Motor neuron (in vitro differentiated cells): ENCODE results near the gene USP17L21. TPM values are rescaled to one million over a fixed set of nuclear protein-coding genes. Genes with fewer than 3 reads are reported as not detected.
"Not testable (repeated sequence)": the region's sequence is repeated elsewhere in the genome, so short reads cannot be mapped to it uniquely, and the experiment has no call there.

Experiments
- ATAC-seq, 8 experiments: fragments of 200-7000 bp; cut with Tn5 transposase; replicated peaks in 6 of 8; 2 replicates each; pipeline ENCODE4 v1.8.0; 2021; ENCODE audit warnings: mild to moderate bottlenecking in 8 of 8, moderate library complexity in 8 of 8
- H3K27ac ChIP-seq, 2 donors: fragments of 250-450 bp; sonication (Bioruptor Pico); 2 replicates each; pipeline ENCODE4 v1.9.0; 2021; ENCODE audit warnings: antibody characterized with exemption in 2 of 2, mild to moderate bottlenecking in 2 of 2, moderate library complexity in 1 of 2
- H3K4me1 ChIP-seq, 2 donors: fragments of 250-450 bp; sonication (Bioruptor Pico); replicated peaks in 1 of 2; 2 replicates each; pipeline ENCODE4 v1.6.1; 2021; ENCODE audit warnings: antibody characterized with exemption in 2 of 2, mild to moderate bottlenecking in 2 of 2, moderate library complexity in 1 of 2
- H3K4me3 ChIP-seq, 5 donors: fragments of 250-450 bp; sonication (Bioruptor Pico); 2 replicates each; pipeline ENCODE4 v1.9.0; 2021; ENCODE audit warnings: antibody characterized with exemption in 5 of 5, mild to moderate bottlenecking in 5 of 5, moderate library complexity in 4 of 5
- WGBS, 10 experiments: fragments of 450-650 bp; shearing (Covaris generic); methylation state at CpG; one replicate each; pipeline ENCODE4 v1.0.0; 2022; 5-methylcytosine and 5-hydroxymethylcytosine counted together
- in situ Hi-C, 9 experiments: fragments of 400-800 bp; cut with MboI; loops; one replicate each; pipeline ENCODE4 v1.15.0; 2021; ENCODE audit warnings: low sequenced_read_pairs in 9 of 9, low pct_unique_long_range_greater_than_20kb in 2 of 9; ENCODE audit not compliant: unreplicated experiment in 9 of 9
- total RNA-seq, 8 experiments: library from RNA; unstranded; fragments of 300-600 nt; gene quantifications; 2 replicates each; pipeline versions ENCODE4 v1.2.3 to v1.2.4, GENCODE V29; 2022

The USP17L21 gene, protein sequence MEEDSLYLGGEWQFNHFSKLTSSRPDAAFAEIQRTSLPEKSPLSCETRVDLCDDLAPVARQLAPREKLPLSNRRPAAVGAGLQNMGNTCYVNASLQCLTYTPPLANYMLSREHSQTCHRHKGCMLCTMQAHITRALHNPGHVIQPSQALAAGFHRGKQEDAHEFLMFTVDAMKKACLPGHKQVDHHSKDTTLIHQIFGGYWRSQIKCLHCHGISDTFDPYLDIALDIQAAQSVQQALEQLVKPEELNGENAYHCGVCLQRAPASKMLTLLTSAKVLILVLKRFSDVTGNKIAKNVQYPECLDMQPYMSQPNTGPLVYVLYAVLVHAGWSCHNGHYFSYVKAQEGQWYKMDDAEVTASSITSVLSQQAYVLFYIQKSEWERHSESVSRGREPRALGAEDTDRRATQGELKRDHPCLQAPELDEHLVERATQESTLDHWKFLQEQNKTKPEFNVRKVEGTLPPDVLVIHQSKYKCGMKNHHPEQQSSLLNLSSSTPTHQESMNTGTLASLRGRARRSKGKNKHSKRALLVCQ
- not detected for total RNA-seq

DNA sequence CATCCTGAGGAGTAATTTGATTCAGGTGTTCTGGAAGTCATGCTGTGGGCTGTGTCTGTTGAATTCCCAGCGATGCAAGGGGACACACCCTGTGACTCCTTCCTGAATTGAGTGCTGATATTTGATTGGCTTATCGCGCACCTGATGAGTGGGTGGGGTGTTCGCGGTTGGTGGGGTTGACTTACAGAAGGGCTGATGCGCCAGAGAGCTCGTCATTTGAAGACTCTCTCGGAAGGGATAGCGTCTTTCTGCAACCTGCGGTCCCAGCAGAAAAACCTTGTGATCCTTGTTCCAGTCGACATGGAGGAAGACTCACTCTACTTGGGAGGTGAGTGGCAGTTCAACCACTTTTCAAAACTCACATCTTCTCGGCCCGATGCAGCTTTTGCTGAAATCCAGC is at the start of gene USP17L21:
Gene USP17L21 (plus strand): TSS at position 301 of the 400 bp plus-strand sequence. CDS start 0 bp downstream, at position 301.
- in situ Hi-C loops, H3K4me3 ChIP-seq, ATAC-seq, H3K27ac ChIP-seq, H3K4me1 ChIP-seq: not testable (repeated sequence)
- no CpG with 5 or more reads among the region's 13 CpGs for WGBS, 10 experiments

DNA sequence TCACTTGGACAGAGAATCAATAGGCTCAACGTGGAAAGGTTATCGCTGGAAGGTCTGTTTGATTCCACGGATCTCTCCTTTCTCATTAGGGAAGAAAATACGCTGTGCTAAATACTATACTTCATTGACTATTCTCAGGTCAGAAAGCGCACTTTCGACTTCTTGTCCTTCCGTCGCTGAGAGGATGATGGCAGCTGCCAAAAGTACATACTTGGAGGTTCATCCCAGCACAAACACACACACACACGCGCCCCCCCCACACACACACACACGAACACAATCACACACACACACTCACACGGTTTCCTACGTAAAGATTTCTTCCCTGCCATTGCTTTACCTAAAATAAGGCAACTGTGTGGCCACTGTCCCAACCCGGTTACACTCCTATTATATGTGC is 48.0 kb upstream of the USP17L21 start:
- in situ Hi-C loops, result not testable (repeated sequence)
- WGBS, 10 experiments, result no CpG with 5 or more reads among the region's 14 CpGs

DNA sequence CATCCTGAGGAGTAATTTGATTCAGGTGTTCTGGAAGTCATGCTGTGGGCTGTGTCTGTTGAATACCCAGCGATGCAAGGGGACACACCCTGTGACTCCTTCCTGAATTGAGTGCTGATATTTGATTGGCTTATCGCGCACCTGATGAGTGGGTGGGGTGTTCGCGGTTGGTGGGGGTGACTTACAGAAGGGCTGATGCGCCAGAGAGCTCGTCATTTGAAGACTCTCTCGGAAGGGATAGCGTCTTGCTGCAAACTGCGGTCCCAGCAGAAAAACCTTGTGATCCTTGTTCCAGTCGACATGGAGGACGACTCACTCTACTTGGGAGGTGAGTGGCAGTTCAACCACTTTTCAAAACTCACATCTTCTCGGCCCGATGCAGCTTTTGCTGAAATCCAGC is 47.6 kb upstream of the USP17L21 start, which contains the start of gene USP17L11:
Gene USP17L11 (plus strand): TSS at position 301 of the 400 bp plus-strand sequence. CDS start 0 bp downstream, at position 301.
- ATAC-seq, H3K4me3 ChIP-seq, H3K4me1 ChIP-seq, in situ Hi-C loops, H3K27ac ChIP-seq: not testable (repeated sequence)
- WGBS, 10 experiments, result no CpG with 5 or more reads among the region's 14 CpGs

More for the DNA sequence above, 48.0 kb upstream of the USP17L21 start:
- H3K4me3 ChIP-seq, H3K27ac ChIP-seq, ATAC-seq, H3K4me1 ChIP-seq: not testable (repeated sequence)

DNA sequence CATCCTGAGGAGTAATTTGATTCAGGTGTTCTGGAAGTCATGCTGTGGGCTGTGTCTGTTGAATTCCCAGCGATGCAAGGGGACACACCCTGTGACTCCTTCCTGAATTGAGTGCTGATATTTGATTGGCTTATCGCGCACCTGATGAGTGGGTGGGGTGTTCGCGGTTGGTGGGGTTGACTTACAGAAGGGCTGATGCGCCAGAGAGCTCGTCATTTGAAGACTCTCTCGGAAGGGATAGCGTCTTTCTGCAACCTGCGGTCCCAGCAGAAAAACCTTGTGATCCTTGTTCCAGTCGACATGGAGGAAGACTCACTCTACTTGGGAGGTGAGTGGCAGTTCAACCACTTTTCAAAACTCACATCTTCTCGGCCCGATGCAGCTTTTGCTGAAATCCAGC is 42.8 kb upstream of the USP17L21 start, which contains the start of gene USP17L12:
Gene USP17L12 (plus strand): TSS at position 301 of the 400 bp plus-strand sequence. CDS start 0 bp downstream, at position 301.
- WGBS, 10 experiments, result no CpG with 5 or more reads among the region's 13 CpGs
- ATAC-seq, H3K4me3 ChIP-seq, in situ Hi-C loops, H3K27ac ChIP-seq, H3K4me1 ChIP-seq: not testable (repeated sequence)

DNA sequence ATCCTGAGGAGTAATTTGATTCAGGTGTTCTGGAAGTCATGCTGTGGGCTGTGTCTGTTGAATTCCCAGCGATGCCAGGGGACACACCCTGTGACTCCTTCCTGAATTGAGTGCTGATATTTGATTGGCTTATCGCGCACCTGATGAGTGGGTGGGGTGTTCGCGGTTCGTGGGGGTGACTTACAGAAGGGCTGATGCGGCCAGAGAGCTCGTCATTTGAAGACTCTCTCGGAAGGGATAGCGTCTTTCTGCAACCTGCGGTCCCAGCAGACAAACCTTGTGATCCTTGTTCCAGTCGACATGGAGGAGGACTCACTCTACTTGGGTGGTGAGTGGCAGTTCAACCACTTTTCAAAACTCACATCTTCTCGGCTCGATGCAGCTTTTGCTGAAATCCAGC is 38.1 kb upstream of the USP17L21 start, which contains the start of gene USP17L13:
Gene USP17L13 (plus strand): TSS at position 301 of the 400 bp plus-strand sequence. CDS start 0 bp downstream, at position 301.
- H3K4me3 ChIP-seq, H3K4me1 ChIP-seq, H3K27ac ChIP-seq, in situ Hi-C loops, ATAC-seq: not testable (repeated sequence)
- no CpG with 5 or more reads among the region's 14 CpGs for WGBS, 10 experiments

DNA sequence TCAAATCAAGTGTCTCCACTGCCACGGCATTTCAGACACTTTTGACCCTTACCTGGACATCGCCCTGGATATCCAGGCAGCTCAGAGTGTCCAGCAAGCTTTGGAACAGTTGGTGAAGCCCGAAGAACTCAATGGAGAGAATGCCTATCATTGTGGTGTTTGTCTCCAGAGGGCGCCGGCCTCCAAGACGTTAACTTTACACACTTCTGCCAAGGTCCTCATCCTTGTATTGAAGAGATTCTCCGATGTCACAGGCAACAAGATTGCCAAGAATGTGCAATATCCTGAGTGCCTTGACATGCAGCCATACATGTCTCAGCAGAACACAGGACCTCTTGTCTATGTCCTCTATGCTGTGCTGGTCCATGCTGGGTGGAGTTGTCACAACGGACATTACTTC is 32.4 kb upstream of the USP17L21 start:
- ATAC-seq, in situ Hi-C loops: not testable (repeated sequence)
- no CpG with 5 or more reads among the region's 8 CpGs for WGBS, 10 experiments

DNA sequence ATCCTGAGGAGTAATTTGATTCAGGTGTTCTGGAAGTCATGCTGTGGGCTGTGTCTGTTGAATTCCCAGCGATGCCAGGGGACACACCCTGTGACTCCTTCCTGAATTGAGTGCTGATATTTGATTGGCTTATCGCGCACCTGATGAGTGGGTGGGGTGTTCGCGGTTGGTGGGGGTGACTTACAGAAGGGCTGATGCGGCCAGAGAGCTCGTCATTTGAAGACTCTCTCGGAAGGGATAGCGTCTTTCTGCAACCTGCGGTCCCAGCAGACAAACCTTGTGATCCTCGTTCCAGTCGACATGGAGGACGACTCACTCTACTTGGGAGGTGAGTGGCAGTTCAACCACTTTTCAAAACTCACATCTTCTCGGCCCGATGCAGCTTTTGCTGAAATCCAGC is 28.6 kb upstream of the USP17L21 start, which contains the start of gene USP17L15:
Gene USP17L15 (plus strand): TSS at position 301 of the 400 bp plus-strand sequence. CDS start 0 bp downstream, at position 301.
- H3K27ac ChIP-seq, H3K4me3 ChIP-seq, H3K4me1 ChIP-seq, in situ Hi-C loops, ATAC-seq: not testable (repeated sequence)
- WGBS, 10 experiments, result no CpG with 5 or more reads among the region's 15 CpGs

More for the DNA sequence above, 32.4 kb upstream of the USP17L21 start:
- H3K4me3 ChIP-seq, H3K27ac ChIP-seq, H3K4me1 ChIP-seq: not testable (repeated sequence)

DNA sequence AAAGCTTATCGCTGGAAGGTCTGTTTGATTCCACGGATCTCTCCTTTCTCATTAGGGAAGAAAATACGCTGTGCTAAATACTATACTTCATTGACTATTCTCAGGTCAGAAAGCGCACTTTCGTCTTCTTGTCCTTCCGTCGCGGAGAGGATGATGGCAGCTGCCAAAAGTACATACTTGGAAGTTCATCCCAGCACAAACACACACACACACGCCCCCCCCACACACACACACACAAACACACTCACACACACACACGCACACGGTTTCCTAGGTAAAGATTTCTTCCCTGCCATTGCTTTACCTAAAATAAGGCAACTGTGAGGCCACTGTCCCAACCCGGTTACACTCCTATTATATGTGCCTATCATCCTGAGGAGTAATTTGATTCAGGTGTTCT is 24.2 kb upstream of the USP17L21 start:
- WGBS, 10 experiments, result no CpG with 5 or more reads among the region's 12 CpGs
- ATAC-seq, in situ Hi-C loops, H3K27ac ChIP-seq, H3K4me1 ChIP-seq, H3K4me3 ChIP-seq: not testable (repeated sequence)

DNA sequence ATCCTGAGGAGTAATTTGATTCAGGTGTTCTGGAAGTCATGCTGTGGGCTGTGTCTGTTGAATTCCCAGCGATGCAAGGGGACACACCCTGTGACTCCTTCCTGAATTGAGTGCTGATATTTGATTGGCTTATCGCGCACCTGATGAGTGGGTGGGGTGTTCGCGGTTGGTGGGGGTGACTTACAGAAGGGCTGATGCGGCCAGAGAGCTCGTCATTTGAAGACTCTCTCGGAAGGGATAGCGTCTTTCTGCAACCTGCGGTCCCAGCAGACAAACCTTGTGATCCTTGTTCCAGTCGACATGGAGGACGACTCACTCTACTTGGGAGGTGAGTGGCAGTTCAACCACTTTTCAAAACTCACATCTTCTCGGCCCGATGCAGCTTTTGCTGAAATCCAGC is 19.1 kb upstream of the USP17L21 start, which contains the start of gene USP17L17:
Gene USP17L17 (plus strand): TSS at position 301 of the 400 bp plus-strand sequence. CDS start 0 bp downstream, at position 301.
- ATAC-seq, H3K4me3 ChIP-seq, H3K27ac ChIP-seq, H3K4me1 ChIP-seq, in situ Hi-C loops: not testable (repeated sequence)
- no CpG with 5 or more reads among the region's 14 CpGs for WGBS, 10 experiments

DNA sequence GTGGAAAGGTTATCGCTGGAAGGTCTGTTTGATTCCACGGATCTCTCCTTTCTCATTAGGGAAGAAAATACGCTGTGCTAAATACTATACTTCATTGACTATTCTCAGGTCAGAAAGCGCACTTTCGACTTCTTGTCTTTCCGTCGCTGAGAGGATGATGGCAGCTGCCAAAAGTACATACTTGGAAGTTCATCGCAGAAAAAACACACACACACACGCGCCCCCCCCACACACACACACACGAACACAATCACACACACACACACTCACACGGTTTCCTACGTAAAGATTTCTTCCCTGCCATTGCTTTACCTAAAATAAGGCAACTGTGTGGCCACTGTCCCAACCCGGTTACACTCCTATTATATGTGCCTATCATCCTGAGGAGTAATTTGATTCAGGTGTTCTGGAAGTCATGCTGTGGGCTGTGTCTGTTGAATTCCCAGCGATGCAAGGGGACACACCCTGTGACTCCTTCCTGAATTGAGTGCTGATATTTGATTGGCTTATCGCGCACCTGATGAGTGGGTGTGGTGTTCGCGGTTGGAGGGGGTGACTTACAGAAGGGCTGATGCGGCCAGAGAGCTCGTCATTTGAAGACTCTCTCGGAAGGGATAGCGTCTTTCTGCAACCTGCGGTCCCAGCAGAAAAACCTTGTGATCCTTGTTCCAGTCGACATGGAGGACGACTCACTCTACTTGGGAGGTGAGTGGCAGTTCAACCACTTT is 14.6 kb upstream of the USP17L21 start, which contains the start of gene USP17L18:
Gene USP17L18 (plus strand): TSS at position 678 of the 728 bp plus-strand sequence. CDS start 0 bp downstream, at position 678.
- H3K4me3 ChIP-seq, in situ Hi-C loops, ATAC-seq, H3K27ac ChIP-seq, H3K4me1 ChIP-seq: not testable (repeated sequence)
- WGBS, 10 experiments, result no CpG with 5 or more reads among the region's 26 CpGs

DNA sequence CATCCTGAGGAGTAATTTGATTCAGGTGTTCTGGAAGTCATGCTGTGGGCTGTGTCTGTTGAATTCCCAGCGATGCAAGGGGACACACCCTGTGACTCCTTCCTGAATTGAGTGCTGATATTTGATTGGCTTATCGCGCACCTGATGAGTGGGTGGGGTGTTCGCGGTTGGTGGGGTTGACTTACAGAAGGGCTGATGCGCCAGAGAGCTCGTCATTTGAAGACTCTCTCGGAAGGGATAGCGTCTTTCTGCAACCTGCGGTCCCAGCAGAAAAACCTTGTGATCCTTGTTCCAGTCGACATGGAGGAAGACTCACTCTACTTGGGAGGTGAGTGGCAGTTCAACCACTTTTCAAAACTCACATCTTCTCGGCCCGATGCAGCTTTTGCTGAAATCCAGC is 9.6 kb upstream of the USP17L21 start, which contains the start of gene USP17L19:
Gene USP17L19 (plus strand): TSS at position 301 of the 400 bp plus-strand sequence. CDS start 0 bp downstream, at position 301.
- in situ Hi-C loops, H3K4me3 ChIP-seq, ATAC-seq, H3K27ac ChIP-seq, H3K4me1 ChIP-seq: not testable (repeated sequence)
- WGBS, 10 experiments, result no CpG with 5 or more reads among the region's 13 CpGs

DNA sequence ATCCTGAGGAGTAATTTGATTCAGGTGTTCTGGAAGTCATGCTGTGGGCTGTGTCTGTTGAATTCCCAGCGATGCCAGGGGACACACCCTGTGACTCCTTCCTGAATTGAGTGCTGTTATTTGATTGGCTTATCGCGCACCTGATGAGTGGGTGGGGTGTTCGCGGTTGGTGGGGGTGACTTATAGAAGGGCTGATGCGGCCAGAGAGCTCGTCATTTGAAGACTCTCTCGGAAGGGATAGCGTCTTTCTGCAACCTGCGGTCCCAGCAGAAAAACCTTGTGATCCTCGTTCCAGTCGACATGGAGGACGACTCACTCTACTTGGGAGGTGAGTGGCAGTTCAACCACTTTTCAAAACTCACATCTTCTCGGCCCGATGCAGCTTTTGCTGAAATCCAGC is 4.8 kb upstream of the USP17L21 start, which contains the start of gene USP17L20:
Gene USP17L20 (plus strand): TSS at position 301 of the 400 bp plus-strand sequence. CDS start 0 bp downstream, at position 301.
- H3K4me1 ChIP-seq, ATAC-seq, H3K4me3 ChIP-seq, in situ Hi-C loops, H3K27ac ChIP-seq: not testable (repeated sequence)
- WGBS, 10 experiments, result no CpG with 5 or more reads among the region's 15 CpGs
